ENCODE data around the gene FAM110D. TPM values are rescaled to one million over a fixed set of nuclear protein-coding genes. Genes with fewer than 3 reads are reported as not detected.

The FAM110D gene
- total and polyA plus RNA-seq, 2 of the 8 experiments (the other 6 are each of a cell fraction or from before 2014, with no cell fraction given), result 0.21 to 0.48 TPM

DNA sequence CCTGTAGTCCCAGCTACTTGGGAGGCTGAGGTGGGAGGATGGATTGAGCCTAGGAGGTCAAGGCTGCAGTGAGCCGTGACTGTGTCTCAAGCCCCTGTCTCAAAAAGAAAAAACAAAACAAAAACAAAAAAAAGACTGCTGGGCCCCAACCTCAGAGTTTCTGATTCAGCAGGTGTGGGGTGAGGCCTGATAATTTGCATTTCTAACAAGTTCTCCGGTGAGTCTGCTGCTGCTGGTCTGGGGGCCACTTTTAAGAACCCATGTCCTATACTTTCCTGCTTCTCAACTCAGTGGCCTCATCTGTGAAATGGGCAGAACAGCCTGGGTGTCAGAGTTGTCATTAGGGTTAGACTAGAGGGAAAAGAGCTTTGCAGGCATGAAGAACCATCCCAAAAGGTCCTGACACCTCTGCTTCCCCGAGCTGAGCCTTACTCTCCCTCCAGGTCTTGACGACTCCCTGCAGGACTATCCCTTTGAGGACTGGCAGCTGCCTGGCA, 21.2 kb downstream of the FAM110D start (continued):
- TF ChIP-seq HDAC6 (IDR thresholded peaks at IDR 0.05; ENCODE audit: low read depth, low read length) (no peak), TAF1 (IDR thresholded peaks at IDR 0.05; ENCODE audit: low read depth, low read length) (no peak), KDM5A (IDR thresholded peaks at IDR 0.05; ENCODE audit: low read length) (no peak), SP2 (IDR thresholded peaks at IDR 0.05; ENCODE audit: low read length) (no peak)
